ENCODE measurements around the gene ZNF485. TPM values are rescaled to one million over a fixed set of nuclear protein-coding genes. Genes with fewer than 3 reads are reported as not detected.

The ZNF485 gene
- total RNA-seq, 1 donor from 2014 or later = 2.0 TPM

Other genes with a start within 250 kb of the ZNF485 start
- not detected in 2 replicates for gene FXYD4, start 234.8 kb upstream of the ZNF485 start, total RNA-seq
- 298 and 383 TPM in 2 replicates for gene HNRNPF, start 197.3 kb upstream of the ZNF485 start, total RNA-seq
- 3.1 and 3.3 TPM in 2 replicates for gene ZNF487, start 169.3 kb upstream of the ZNF485 start, total RNA-seq
- 1.1 and 2.2 TPM in 2 replicates for gene ZNF239, start 31.8 kb upstream of the ZNF485 start, total RNA-seq
- gene ZNF32, start 42.4 kb downstream of the ZNF485 start, total RNA-seq = 21.0 and 24.6 TPM in 2 replicates